Measurements from ENCODE around the gene SCAMP1. TPM values are rescaled to one million over a fixed set of nuclear protein-coding genes. Genes with fewer than 3 reads are reported as not detected.

Gene SCAMP1
- total RNA-seq, 1 donor, result 56.3 TPM

DNA sequence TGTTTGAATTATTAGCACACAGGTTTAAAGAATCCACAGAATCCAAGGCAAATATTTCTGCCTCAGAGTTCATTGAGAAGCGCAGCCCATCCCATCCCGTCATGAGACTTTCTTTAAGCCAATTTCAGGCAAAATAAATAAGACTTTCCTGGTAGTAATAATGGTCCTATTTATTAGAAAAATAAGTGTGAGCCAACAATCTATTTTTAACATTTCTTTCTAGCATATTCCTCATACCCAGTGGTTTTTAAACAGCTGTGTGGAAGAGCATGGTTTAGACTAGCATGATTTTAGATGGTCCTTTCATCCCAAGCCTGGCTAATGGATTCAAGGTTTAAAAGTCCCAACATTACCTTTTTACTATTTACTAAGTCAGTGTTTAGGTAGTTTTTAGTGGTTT is 125.8 kb downstream of the SCAMP1 start:
- TF ChIP-seq, protein P1, sequence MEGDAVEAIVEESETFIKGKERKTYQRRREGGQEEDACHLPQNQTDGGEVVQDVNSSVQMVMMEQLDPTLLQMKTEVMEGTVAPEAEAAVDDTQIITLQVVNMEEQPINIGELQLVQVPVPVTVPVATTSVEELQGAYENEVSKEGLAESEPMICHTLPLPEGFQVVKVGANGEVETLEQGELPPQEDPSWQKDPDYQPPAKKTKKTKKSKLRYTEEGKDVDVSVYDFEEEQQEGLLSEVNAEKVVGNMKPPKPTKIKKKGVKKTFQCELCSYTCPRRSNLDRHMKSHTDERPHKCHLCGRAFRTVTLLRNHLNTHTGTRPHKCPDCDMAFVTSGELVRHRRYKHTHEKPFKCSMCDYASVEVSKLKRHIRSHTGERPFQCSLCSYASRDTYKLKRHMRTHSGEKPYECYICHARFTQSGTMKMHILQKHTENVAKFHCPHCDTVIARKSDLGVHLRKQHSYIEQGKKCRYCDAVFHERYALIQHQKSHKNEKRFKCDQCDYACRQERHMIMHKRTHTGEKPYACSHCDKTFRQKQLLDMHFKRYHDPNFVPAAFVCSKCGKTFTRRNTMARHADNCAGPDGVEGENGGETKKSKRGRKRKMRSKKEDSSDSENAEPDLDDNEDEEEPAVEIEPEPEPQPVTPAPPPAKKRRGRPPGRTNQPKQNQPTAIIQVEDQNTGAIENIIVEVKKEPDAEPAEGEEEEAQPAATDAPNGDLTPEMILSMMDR (IDR thresholded peaks at IDR 0.05; ENCODE audit: insufficient read depth, low read length), result no peak
- no peak for DNase-seq (ENCODE audit: low read depth)
- H3K4me3 ChIP-seq (ENCODE audit: low read depth, low read length), result no peak overlapping the region

DNA sequence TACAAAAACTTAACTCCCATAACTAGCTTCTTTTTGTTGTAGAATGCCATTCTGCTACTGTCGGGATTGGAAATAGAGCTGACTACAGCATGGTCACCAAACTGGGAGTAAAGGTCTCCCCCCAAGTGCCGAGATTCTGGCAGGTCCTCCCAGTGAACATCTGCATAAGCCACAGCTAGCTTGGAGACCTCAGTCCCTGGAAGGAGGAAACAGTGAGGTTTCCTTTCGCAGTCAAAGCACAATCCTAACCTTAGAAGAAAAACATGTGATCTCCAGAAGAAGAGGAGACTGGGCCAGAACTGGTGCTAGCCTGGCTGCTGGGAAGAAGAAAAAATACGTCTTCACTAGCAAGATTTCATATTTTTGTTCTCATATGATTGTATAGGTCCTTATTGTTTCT is 127.4 kb downstream of the SCAMP1 start:
- no peak for DNase-seq (ENCODE audit: low read depth)
- H3K4me3 ChIP-seq (ENCODE audit: low read depth, low read length), result no peak overlapping the region
- TF ChIP-seq, protein P1 (IDR thresholded peaks at IDR 0.05; ENCODE audit: insufficient read depth, low read length), result no peak

DNA sequence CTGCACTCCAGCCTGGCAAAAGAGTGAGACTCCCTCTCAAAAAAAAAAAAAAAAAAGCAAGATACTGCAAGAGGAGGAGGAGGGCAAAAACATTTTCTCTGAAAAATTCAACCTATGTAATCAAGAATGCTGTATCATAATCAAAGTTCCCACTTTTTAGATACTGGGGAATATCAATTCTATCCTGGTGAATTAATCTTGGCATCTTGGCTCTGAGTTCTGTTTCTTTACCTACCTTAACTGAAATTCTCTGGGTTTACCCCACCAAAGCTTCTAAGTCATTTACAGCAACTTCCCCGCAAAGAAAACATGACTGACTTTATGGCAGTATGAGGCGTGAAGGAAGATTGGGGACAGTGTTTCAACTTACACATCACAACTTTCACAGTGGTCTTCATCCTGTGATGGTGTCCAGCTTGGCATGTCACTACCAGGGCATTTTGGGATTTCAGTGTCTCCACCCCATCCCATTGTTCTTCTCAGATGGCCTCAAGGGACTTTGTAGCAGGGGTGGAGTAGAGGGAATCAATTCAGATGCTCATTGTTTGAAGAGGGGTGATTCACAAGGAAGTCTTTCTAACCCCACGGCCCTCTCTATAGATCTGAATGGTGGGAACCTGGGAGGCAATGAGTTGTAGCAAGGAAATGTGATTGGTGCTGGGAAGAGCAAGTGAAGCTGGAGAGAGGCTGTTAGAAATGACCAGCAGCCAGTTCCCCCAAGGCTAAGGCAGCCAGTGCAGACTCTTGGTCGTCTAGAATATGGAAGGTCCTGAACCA is 130.5 kb downstream of the SCAMP1 start:
- peak; percentile 45 for DNase-seq (ENCODE audit: low read depth)
- TF ChIP-seq, protein P1 (IDR thresholded peaks at IDR 0.05; ENCODE audit: insufficient read depth, low read length), result no peak

DNA sequence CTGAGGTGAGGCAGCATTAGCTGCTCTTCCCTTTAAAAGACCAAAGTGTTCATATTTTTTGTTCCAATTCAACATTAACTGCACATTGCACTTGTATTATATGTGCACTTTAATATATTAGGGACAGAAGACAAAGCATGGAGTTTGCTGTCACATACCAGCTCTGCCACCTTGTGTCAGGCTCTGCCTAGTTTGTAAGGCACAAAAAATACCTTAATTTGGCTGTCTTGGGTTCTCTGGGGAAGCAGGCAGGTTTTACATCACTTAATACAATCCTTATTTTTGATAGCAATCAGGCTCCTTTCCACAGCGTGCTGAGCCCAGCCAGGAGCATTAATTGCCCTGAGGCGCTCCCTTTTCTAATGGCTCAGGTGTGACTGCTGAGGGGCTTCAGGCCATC is 131.8 kb downstream of the SCAMP1 start:
- TF ChIP-seq, protein P1 (IDR thresholded peaks at IDR 0.05; ENCODE audit: insufficient read depth, low read length), result no peak
- no peak overlapping the region for H3K4me3 ChIP-seq (ENCODE audit: low read depth, low read length)
- no peak for DNase-seq (ENCODE audit: low read depth)

More for the DNA sequence above, 130.5 kb downstream of the SCAMP1 start:
- H3K4me3 ChIP-seq (ENCODE audit: low read depth, low read length), result no peak overlapping the region

DNA sequence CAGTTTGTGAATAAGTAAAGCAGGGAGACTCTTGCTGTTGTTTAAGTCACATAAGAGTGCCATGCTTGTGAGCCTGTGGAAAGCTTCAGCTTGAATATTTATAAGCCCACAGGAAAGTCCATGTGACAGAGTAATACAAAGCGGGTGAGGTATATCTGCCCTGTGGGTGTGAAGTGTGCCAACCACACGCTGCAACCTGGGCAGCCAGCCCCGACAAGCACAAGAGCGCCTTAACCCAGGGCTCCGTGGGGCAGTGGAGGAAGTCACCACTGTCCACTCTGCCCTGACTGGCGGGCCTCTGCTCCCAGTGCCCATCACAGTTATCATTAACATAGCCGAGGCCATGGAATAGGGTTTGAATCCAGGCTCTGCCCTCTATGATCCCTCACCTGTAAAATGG is 132.2 kb downstream of the SCAMP1 start:
- H3K4me3 ChIP-seq (ENCODE audit: low read depth, low read length), result no peak overlapping the region
- TF ChIP-seq, protein P1 (IDR thresholded peaks at IDR 0.05; ENCODE audit: insufficient read depth, low read length), result no peak
- DNase-seq (ENCODE audit: low read depth), result no peak

DNA sequence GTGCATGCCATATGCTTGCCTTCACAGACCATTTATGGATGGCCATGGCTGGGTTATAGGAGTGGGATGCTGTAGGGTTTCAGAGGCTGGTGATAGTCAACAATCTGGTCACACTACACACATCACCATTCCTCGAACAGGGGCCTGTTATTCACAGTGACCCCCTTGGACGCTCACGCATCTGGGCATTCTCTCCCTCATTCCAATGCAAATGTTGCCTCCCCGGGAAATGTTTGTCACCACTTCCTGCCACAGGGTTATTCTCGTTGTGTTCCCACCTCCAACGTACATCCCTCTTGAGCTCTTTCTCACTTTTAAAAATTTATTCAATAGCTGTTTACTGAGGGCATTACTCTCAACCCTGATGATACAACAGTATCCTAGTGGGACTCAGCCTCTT is 135.4 kb downstream of the SCAMP1 start:
- no peak overlapping the region for H3K4me3 ChIP-seq (ENCODE audit: low read depth, low read length)
- no peak for DNase-seq (ENCODE audit: low read depth)
- TF ChIP-seq, protein P1 (IDR thresholded peaks at IDR 0.05; ENCODE audit: insufficient read depth, low read length), result no peak

DNA sequence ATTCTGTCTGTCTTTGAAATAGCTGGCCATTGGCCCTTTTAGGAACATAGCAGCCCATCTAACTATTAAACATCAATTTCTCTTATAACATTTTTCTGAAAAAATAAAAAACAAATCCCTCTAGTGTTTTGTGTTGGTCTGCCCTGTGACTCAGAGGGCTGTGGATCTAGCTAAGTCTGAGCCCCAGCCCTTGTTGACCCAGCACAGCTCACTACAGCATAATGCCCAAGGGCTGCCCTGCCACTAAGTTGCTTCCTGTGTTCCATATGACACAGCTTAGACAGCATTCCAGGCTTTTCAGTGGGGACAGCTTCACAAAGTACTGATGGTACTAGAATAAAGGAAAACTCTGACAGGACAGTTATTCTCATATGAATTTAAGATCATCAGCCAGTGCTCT is 136.0 kb downstream of the SCAMP1 start:
- TF ChIP-seq, protein P1 (IDR thresholded peaks at IDR 0.05; ENCODE audit: insufficient read depth, low read length), result no peak
- no peak overlapping the region for H3K4me3 ChIP-seq (ENCODE audit: low read depth, low read length)
- peak; percentile 37 for DNase-seq (ENCODE audit: low read depth)
